CD14-positive monocyte (primary cell): ENCODE measurements around the gene CDKAL1. TPM values are rescaled to one million over a fixed set of nuclear protein-coding genes. Genes with fewer than 3 reads are reported as not detected.

ENCODE experiments used
- DNase-seq, 3 donors: peaks; one replicate each; pipeline ENCODE4 v3.0.0-alpha.2; 2011 to 2022
- H2AFZ ChIP-seq: 2 replicates; pipeline ENCODE4 v1.6.0; 2012; ENCODE audit warnings: mild to moderate bottlenecking, low read depth, low read length, inconsistent platforms; ENCODE audit not compliant: insufficient read depth, poor library complexity, severe bottlenecking
- H3K27ac ChIP-seq, 2 donors: 1 replicate in 1 of 2; 2 replicates in 1 of 2; pipeline ENCODE4 v1.5.1; 2012 to 2013; ENCODE audit warnings: low read length in 2 of 2, control low read depth in 1 of 2, inconsistent platforms in 1 of 2, low read depth in 1 of 2, mild to moderate bottlenecking in 1 of 2
- H3K27me3 ChIP-seq, 2 donors: one replicate each; pipeline versions ENCODE4 v1.6.0 to v1.6.1; 2011 to 2013; ENCODE audit warnings: low read length in 2 of 2; ENCODE audit not compliant: control insufficient read depth in 2 of 2, insufficient read depth in 2 of 2
- H3K36me3 ChIP-seq, 2 donors: replicated peaks in 1 of 2; 1 replicate in 1 of 2; 2 replicates in 1 of 2; pipeline versions ENCODE4 v1.5.1 to v1.6.1; 2012 to 2013; ENCODE audit warnings: low read length in 2 of 2, control low read depth in 1 of 2, inconsistent platforms in 1 of 2, mild to moderate bottlenecking in 1 of 2; ENCODE audit not compliant: insufficient read depth in 2 of 2, control insufficient read depth in 1 of 2
- H3K4me1 ChIP-seq, 2 donors: 1 replicate in 1 of 2; 2 replicates in 1 of 2; pipeline versions ENCODE4 v1.5.1 to v1.6.1; 2012 to 2013; ENCODE audit warnings: low read length in 2 of 2, control low read depth in 1 of 2, inconsistent platforms in 1 of 2, mild to moderate bottlenecking in 1 of 2, moderate library complexity in 1 of 2; ENCODE audit not compliant: insufficient read depth in 2 of 2, control insufficient read depth in 1 of 2
- H3K4me2 ChIP-seq: replicated peaks from 2 replicates; pipeline ENCODE3; 2012; ENCODE audit warnings: low read length, moderate library complexity, mild to moderate bottlenecking; ENCODE audit not compliant: poor library complexity, severe bottlenecking; ENCODE audit errors: extremely low read depth
- H3K4me3 ChIP-seq, 3 experiments: fragments of 200-600 bp in 1 of 3; sonication (generic) in 1 of 3; replicated peaks in 1 of 3; 1 replicate in 2 of 3; 2 replicates in 1 of 3; pipeline ENCODE4 v1.5.1; 2011 to 2013; ENCODE audit warnings: low read length in 3 of 3, mild to moderate bottlenecking in 3 of 3, control low read depth in 2 of 3, low read depth in 2 of 3, inconsistent platforms in 1 of 3, moderate library complexity in 1 of 3
- H3K79me2 ChIP-seq: 2 replicates; pipeline ENCODE4 v1.6.0; 2012; ENCODE audit warnings: mild to moderate bottlenecking, control low read depth, inconsistent platforms, low read length, moderate library complexity; ENCODE audit not compliant: insufficient read depth
- H3K9ac ChIP-seq: 2 replicates; pipeline ENCODE4 v1.6.0; 2017; ENCODE audit warnings: low read length, mild to moderate bottlenecking; ENCODE audit not compliant: insufficient read depth, poor library complexity, severe bottlenecking
- H3K9me3 ChIP-seq, 2 donors: replicated peaks in 1 of 2; 1 replicate in 1 of 2; 2 replicates in 1 of 2; pipeline versions ENCODE4 v1.5.1 to v1.6.1; 2012 to 2013; ENCODE audit warnings: low read length in 2 of 2, control low read depth in 1 of 2; ENCODE audit not compliant: control insufficient read depth in 1 of 2, insufficient read depth in 1 of 2
- H4K20me1 ChIP-seq: 2 replicates; pipeline ENCODE4 v1.6.0; 2012; ENCODE audit warnings: mild to moderate bottlenecking, low read length, control low read depth, moderate library complexity; ENCODE audit not compliant: insufficient read depth
- H3K27ac Mint-ChIP-seq, 7 donors: one replicate each; pipeline ENCODE4 v1.8.0; 2020; ENCODE audit warnings: mild to moderate bottlenecking in 7 of 7, mixed read lengths in 7 of 7, moderate library complexity in 6 of 7, inconsistent platforms in 2 of 7
- H3K27me3 Mint-ChIP-seq, 3 donors: one replicate each; pipeline ENCODE4 v1.8.0; 2021 to 2022; ENCODE audit warnings: low read depth in 3 of 3, mild to moderate bottlenecking in 3 of 3, mixed read lengths in 3 of 3, moderate library complexity in 3 of 3, inconsistent platforms in 1 of 3
- H3K36me3 Mint-ChIP-seq, 2 donors: one replicate each; pipeline ENCODE4 v1.8.0; 2020; ENCODE audit warnings: mixed read lengths in 2 of 2, inconsistent platforms in 1 of 2, mild to moderate bottlenecking in 1 of 2
- H3K4me1 Mint-ChIP-seq: one replicate; pipeline ENCODE4 v1.8.0; 2020; ENCODE audit warnings: mild to moderate bottlenecking, mixed read lengths
- H3K4me3 Mint-ChIP-seq, 2 donors: one replicate each; pipeline ENCODE4 v1.8.0; 2020; ENCODE audit warnings: mild to moderate bottlenecking in 2 of 2, mixed read lengths in 2 of 2, moderate library complexity in 1 of 2
- H3K9me3 Mint-ChIP-seq, 7 donors: one replicate each; pipeline ENCODE4 v1.8.0; 2020 to 2022; ENCODE audit warnings: mixed read lengths in 7 of 7, mild to moderate bottlenecking in 6 of 7, moderate library complexity in 6 of 7, inconsistent platforms in 2 of 7
- CTCF ChIP-seq: fragments of 200-600 bp; IDR thresholded peaks from one replicate; pipeline ENCODE4 v1.8.0; 2022; ENCODE audit warnings: antibody characterized with exemption, mild to moderate bottlenecking
- WGBS: methylation state at CpG from one replicate; pipeline ENCODE4 v1.1.5; 2013; ENCODE audit warnings: missing lambda C conversion rate; ENCODE audit not compliant: insufficient coverage; 5-methylcytosine and 5-hydroxymethylcytosine counted together
- intact Hi-C, 2 donors: fragments of 100-400 bp; cut with micrococcal nuclease; formaldehyde crosslinking; loops; one replicate each; pipeline versions ENCODE4 v1.15.0 to v1.15.1; 2023
- polyA plus RNA-seq, 3 donors: library from polyadenylated mRNA; depleted of rRNA in 1 of 3; unstranded in 2 of 3; stranded (reverse) in 1 of 3; fragments of 300-500 nt in 2 of 3; fragments of >200 nt in 1 of 3; fragmentation: Illumina TruSeq in 2 of 3; gene quantifications; 1 replicate in 2 of 3; 2 replicates in 1 of 3; pipeline ENCODE4 v1.2.3, GENCODE V29; 2012 to 2021

The CDKAL1 gene
- polyA plus RNA-seq, 3 donors = 3.2 to 12.4 (median 8.3) TPM

GRCh38 chr6:20893412-20893811 is 359.2 kb downstream of the CDKAL1 start:
- Histone ChIP-seq H2AFZ (no peak overlapping the region), H4K20me1 (no peaks in the 10 kb centered on the region), H3K9ac (no peak overlapping the region), H3K27ac (no peak overlapping the region), H3K4me3 (no peak overlapping the region), H3K36me3 (no peaks in the 10 kb centered on the region), H3K79me2 (no peaks in the 10 kb centered on the region), H3K9me3 (no peaks in the 10 kb centered on the region), H3K4me2 (no peak overlapping the region), H3K27me3 (no peaks in the 10 kb centered on the region), H3K4me1 (no peaks in the 10 kb centered on the region)
- intact Hi-C loops = no loop called here
- H3K4me1 Mint-ChIP-seq = no peaks in the 10 kb centered on the region
- peaks cover 2 to 11% (median 4%) of the 10 kb centered on the region in 7 donors for H3K9me3 Mint-ChIP-seq
- H3K27ac Mint-ChIP-seq = no peak overlapping the region
- H3K27me3 Mint-ChIP-seq = peaks cover 0 to 2% (median 0%) of the 10 kb centered on the region in 3 donors
- no peak for DNase-seq
- TF ChIP-seq CTCF = no peak
- peaks cover 4 to 6% of the 10 kb centered on the region in 2 donors for H3K36me3 Mint-ChIP-seq
- H3K4me3 Mint-ChIP-seq = no peak overlapping the region

- Mint-ChIP-seq H3K9me3 (peaks cover 7 to 16% (median 11%) of the 10 kb centered on the region in 7 donors), H3K36me3 (peaks cover 5 to 10% of the 10 kb centered on the region in 2 donors), H3K4me3 (no peak overlapping the region), H3K27me3 (peaks cover 0 to 2% (median 0%) of the 10 kb centered on the region in 3 donors), H3K4me1 (no peaks in the 10 kb centered on the region), H3K27ac (no peak overlapping the region)
- Histone ChIP-seq H3K4me3 (no peak overlapping the region), H3K79me2 (no peaks in the 10 kb centered on the region), H2AFZ (no peak overlapping the region), H4K20me1 (no peaks in the 10 kb centered on the region), H3K36me3 (no peaks in the 10 kb centered on the region), H3K27me3 (no peaks in the 10 kb centered on the region), H3K9me3 (peaks cover 9% of the 10 kb centered on the region in 2 donors), H3K4me1 (no peaks in the 10 kb centered on the region), H3K9ac (no peak overlapping the region), H3K27ac (no peak overlapping the region), H3K4me2 (no peak overlapping the region)
- DNase-seq = no peak
- TF ChIP-seq CTCF = no peak
- intact Hi-C loops = no loop called here
- WGBS = 90% methylated on average over 2 of the region's 7 CpGs
These were observed 366.3 kb downstream of the CDKAL1 start for GRCh38 chr6:20900389-20901160.
